Gastrocnemius medialis (tissue), 4 donors: ENCODE measurements around the gene LILRA2.

Experiments
- POLR2A ChIP-seq, 2 donors: fragments of 450-650 bp; IDR thresholded peaks; one replicate each; pipeline ENCODE4 v1.6.1; 2017; ENCODE audit warnings: antibody characterized with exemption in 2 of 2, mild to moderate bottlenecking in 2 of 2, moderate library complexity in 2 of 2
- TF ChIP-seq, protein P1 (sequence below), 5 experiments: fragments of 450-650 bp in 3 of 5; fragments of 200-600 bp in 2 of 5; sonication (generic) in 2 of 5; IDR thresholded peaks in 4 of 5; conservative IDR thresholded peaks in 1 of 5; 1 replicate in 4 of 5; 2 replicates in 1 of 5; pipeline ENCODE4 v1.5.1; 2016 to 2019; ENCODE audit warnings: antibody characterized with exemption in 5 of 5, mild to moderate bottlenecking in 3 of 5, moderate library complexity in 3 of 5

DNA sequence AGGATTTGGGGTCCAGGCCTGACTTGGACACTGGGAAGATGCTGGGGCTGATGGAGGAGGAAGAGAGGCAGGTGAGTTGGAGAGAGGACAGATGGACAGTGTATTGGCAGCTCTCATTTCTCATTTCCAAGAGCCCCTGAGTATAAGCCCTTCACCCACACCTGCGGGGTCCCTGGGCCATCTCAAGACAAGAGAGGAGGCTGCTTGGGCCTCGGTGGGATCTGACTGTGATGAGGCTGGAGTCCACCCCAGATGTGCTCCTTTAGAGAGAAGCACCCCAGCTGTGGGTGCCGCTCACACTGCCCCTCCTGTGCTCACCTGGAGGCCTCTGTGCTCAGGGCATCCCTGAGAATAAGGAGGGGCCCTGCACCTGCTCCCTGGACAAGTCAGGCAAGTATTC lies 3.7 kb downstream of the LILRA2 start:
- TF ChIP-seq, protein P1, sequence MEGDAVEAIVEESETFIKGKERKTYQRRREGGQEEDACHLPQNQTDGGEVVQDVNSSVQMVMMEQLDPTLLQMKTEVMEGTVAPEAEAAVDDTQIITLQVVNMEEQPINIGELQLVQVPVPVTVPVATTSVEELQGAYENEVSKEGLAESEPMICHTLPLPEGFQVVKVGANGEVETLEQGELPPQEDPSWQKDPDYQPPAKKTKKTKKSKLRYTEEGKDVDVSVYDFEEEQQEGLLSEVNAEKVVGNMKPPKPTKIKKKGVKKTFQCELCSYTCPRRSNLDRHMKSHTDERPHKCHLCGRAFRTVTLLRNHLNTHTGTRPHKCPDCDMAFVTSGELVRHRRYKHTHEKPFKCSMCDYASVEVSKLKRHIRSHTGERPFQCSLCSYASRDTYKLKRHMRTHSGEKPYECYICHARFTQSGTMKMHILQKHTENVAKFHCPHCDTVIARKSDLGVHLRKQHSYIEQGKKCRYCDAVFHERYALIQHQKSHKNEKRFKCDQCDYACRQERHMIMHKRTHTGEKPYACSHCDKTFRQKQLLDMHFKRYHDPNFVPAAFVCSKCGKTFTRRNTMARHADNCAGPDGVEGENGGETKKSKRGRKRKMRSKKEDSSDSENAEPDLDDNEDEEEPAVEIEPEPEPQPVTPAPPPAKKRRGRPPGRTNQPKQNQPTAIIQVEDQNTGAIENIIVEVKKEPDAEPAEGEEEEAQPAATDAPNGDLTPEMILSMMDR (IDR thresholded peaks at IDR 0.05 in 4 of 5, conservative IDR thresholded peaks at IDR 0.05 in 1 of 5), result no peak
- TF ChIP-seq POLR2A (IDR thresholded peaks at IDR 0.05), result no peak
